GM23248 (cell line): ENCODE results near the gene SLC6A19.

Experiments used
- EZH2 ChIP-seq: fragments of 200-600 bp; sonication (generic); IDR thresholded peaks from 2 replicates; pipeline ENCODE4 v1.6.1; 2018; ENCODE audit warnings: antibody characterized with exemption, mild to moderate bottlenecking; ENCODE audit not compliant: insufficient read depth, poor library complexity, severe bottlenecking
- EZH2phosphoT487 ChIP-seq: fragments of 200-600 bp; sonication (generic); IDR thresholded peaks from 2 replicates; pipeline ENCODE4 v1.6.1; 2018; ENCODE audit warnings: antibody characterized with exemption, moderate library complexity, mild to moderate bottlenecking, low read depth; ENCODE audit not compliant: insufficient read depth

DNA sequence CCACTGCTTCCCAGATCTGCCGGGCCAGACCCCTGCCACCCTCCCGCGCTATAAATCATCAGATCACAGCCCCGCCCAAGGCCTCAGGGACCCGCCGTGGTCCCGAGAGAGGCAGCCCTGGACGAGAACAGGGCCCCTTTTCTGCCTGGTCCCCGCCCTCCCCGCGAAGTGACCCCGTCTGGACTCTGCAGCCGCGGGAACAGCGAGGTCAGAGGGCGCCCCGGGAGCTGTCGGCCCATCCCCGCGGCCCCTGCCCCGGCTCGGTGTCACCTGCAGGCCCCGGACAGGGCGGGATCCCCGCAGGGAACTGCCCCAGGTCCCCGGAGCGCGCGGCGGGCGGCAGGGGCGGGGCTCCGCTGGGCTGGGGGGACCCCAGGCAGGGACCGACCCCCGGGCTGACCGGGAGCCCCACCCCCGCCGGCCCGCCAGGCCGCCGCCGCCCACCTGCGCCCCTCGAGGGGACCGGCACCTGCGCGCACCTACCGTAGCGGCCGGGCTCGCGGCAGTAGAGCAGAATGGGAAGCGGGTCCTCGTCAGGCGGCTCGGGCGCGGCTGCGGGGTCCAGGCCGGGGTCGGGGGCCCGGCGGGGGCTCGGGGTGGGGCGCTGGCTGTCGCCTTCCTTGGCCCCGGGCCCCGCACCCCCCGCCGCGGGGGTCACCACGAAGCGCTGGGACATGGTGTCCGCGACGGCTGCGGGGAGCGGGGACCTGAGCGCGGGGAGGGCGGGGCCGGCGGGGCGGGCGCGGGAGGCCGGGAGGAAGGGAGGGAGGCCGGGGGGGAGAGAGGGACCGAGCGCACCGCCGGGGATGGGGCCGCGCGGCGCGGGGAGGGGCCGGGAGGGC is 46.0 kb upstream of the SLC6A19 start:
- TF ChIP-seq EZH2 (no peak), EZH2phosphoT487 (no peak)
